H1 (cell line): ENCODE measurements around the gene BEST3. TPM values are rescaled to one million over a fixed set of nuclear protein-coding genes. Genes with fewer than 3 reads are reported as not detected.

Experiments
- CTCF ChIA-PET: fragments of 300-600 bp; sonication (Branson Sonifier 250); formaldehyde crosslinking; loops from one replicate; lab custom pipeline; 2021; ENCODE audit not compliant: partially characterized antibody; lab: Charles Lee
- POLR2A ChIA-PET: fragments of 300-600 bp; sonication (Branson Sonifier 250); formaldehyde crosslinking; loops from one replicate; lab custom pipeline; 2021; ENCODE audit warnings: inconsistent platforms; ENCODE audit not compliant: partially characterized antibody; lab: Charles Lee
- DNase-seq, 2 experiments: peaks; one replicate each; pipeline versions ENCODE4 v3.0.0 to v3.0.0-alpha.2; 2010 to 2022; ENCODE audit warnings: low spot score in 2 of 2, low read depth in 1 of 2, mixed read lengths in 1 of 2
- FAIRE-seq: peaks from 2 replicates; lab custom pipeline; 2011; peaks lifted over from hg19 to GRCh38; lab: Jason Lieb, UNC
- H2AFZ ChIP-seq: 2 replicates; pipeline ENCODE4 v1.8.1; 2012; ENCODE audit warnings: low read length, inconsistent platforms
- H2AK5ac ChIP-seq: 2 replicates; pipeline ENCODE4 v1.6.1; 2013; ENCODE audit warnings: low read depth, low read length
- H2BK120ac ChIP-seq: replicated peaks from 2 replicates; pipeline ENCODE3; 2013; ENCODE audit warnings: low read depth, low read length, inconsistent platforms
- H2BK12ac ChIP-seq: 2 replicates; pipeline ENCODE4 v1.6.1; 2013; ENCODE audit warnings: low read depth, low read length
- H2BK15ac ChIP-seq: 2 replicates; pipeline ENCODE4 v1.6.1; 2013; ENCODE audit warnings: low read length
- H2BK20ac ChIP-seq: 2 replicates; pipeline ENCODE4 v1.6.1; 2013; ENCODE audit warnings: low read length
- H2BK5ac ChIP-seq: 2 replicates; pipeline ENCODE4 v1.6.1; 2013; ENCODE audit warnings: low read depth, low read length
- H3K14ac ChIP-seq: 2 replicates; pipeline ENCODE4 v1.6.1; 2013; ENCODE audit warnings: inconsistent platforms; ENCODE audit not compliant: insufficient read length
- H3K18ac ChIP-seq: 2 replicates; pipeline ENCODE4 v1.6.1; 2013; ENCODE audit warnings: low read length; ENCODE audit errors: extremely low read depth
- H3K23ac ChIP-seq: 2 replicates; pipeline ENCODE4 v1.6.1; 2013; ENCODE audit warnings: inconsistent platforms; ENCODE audit not compliant: insufficient read length
- H3K23me2 ChIP-seq: 2 replicates; pipeline ENCODE4 v1.6.1; 2013; ENCODE audit warnings: low read depth, low read length
- H3K27ac ChIP-seq: 2 replicates; pipeline ENCODE4 v1.6.1; 2011; ENCODE audit warnings: low read depth, low read length, inconsistent platforms
- H3K27me3 ChIP-seq, 4 experiments: replicated peaks in 1 of 4; 1 replicate in 1 of 4; 2 replicates in 3 of 4; pipeline versions ENCODE4 v1.6.1 to v1.8.1; 2011 to 2013; ENCODE audit warnings: low read length in 3 of 4, mild to moderate bottlenecking in 3 of 4, inconsistent platforms in 2 of 4, mixed read lengths in 2 of 4, moderate library complexity in 1 of 4; ENCODE audit not compliant: control insufficient read depth in 3 of 4, insufficient read depth in 3 of 4; ENCODE audit errors: extremely low read depth in 1 of 4
- H3K36me3 ChIP-seq, 4 experiments: 2 replicates each; pipeline versions ENCODE4 v1.6.1 to v1.8.1; 2011 to 2013; ENCODE audit warnings: mild to moderate bottlenecking in 4 of 4, low read length in 3 of 4, moderate library complexity in 2 of 4, control low read depth in 1 of 4, inconsistent platforms in 1 of 4; ENCODE audit not compliant: insufficient read depth in 4 of 4, control insufficient read depth in 2 of 4
- H3K4ac ChIP-seq: replicated peaks from 2 replicates; pipeline ENCODE3; 2013; ENCODE audit warnings: low read length, low read depth, mixed read lengths, inconsistent platforms; ENCODE audit not compliant: insufficient read length
- H3K4me1 ChIP-seq, 4 experiments: replicated peaks in 1 of 4; 1 replicate in 1 of 4; 2 replicates in 3 of 4; pipeline versions ENCODE4 v1.6.1 to v1.8.1; 2011 to 2013; ENCODE audit warnings: low read length in 3 of 4, inconsistent platforms in 2 of 4, mixed read lengths in 1 of 4; ENCODE audit not compliant: insufficient read depth in 4 of 4, control insufficient read depth in 3 of 4
- H3K4me2 ChIP-seq, 2 experiments: 2 replicates each; pipeline versions ENCODE4 v1.6.1 to v1.8.1; 2011 to 2013; ENCODE audit warnings: low read depth in 2 of 2, low read length in 2 of 2, control low read depth in 1 of 2, inconsistent platforms in 1 of 2, mild to moderate bottlenecking in 1 of 2; ENCODE audit not compliant: insufficient read depth in 1 of 2
- H3K4me3 ChIP-seq, 4 experiments: fragments of 200-600, 300-600 bp in 1 of 4; sonication (generic), shearing (Covaris generic), sonication (Bioruptor Twin) in 1 of 4; 2 replicates each; pipeline versions ENCODE4 v1.5.1 to v1.8.1; 2011 to 2016; ENCODE audit warnings: low read length in 4 of 4, low read depth in 3 of 4, control low read depth in 2 of 4, inconsistent platforms in 2 of 4, mild to moderate bottlenecking in 2 of 4, mixed read lengths in 1 of 4, moderate library complexity in 1 of 4; ENCODE audit not compliant: insufficient read depth in 2 of 4; ENCODE audit errors: extremely low read depth in 1 of 4
- H3K56ac ChIP-seq: replicated peaks from 2 replicates; pipeline ENCODE3; 2013; ENCODE audit warnings: low read depth, mild to moderate bottlenecking, mixed read lengths, low read length, inconsistent platforms; ENCODE audit not compliant: insufficient read length
- H3K79me1 ChIP-seq: 2 replicates; pipeline ENCODE4 v1.6.1; 2013; ENCODE audit warnings: low read depth, low read length, control low read depth
- H3K79me2 ChIP-seq, 2 experiments: 2 replicates each; pipeline versions ENCODE4 v1.6.1 to v1.8.1; 2012 to 2013; ENCODE audit warnings: low read length in 2 of 2, mild to moderate bottlenecking in 2 of 2, inconsistent platforms in 1 of 2; ENCODE audit not compliant: insufficient read depth in 2 of 2, control insufficient read depth in 1 of 2
- H3K9ac ChIP-seq, 4 experiments: replicated peaks in 1 of 4; 1 replicate in 1 of 4; 2 replicates in 3 of 4; pipeline versions ENCODE4 v1.6.1 to v1.8.1; 2011 to 2013; ENCODE audit warnings: low read depth in 3 of 4, low read length in 3 of 4, control low read depth in 2 of 4, mild to moderate bottlenecking in 2 of 4, moderate library complexity in 2 of 4, inconsistent platforms in 1 of 4; ENCODE audit errors: extremely low read depth in 1 of 4
- H3K9me3 ChIP-seq, 2 experiments: 2 replicates each; pipeline versions ENCODE4 v1.6.1 to v1.8.1; 2012 to 2013; ENCODE audit warnings: mild to moderate bottlenecking in 2 of 2, moderate library complexity in 2 of 2, control low read depth in 1 of 2, inconsistent platforms in 1 of 2, low read depth in 1 of 2, low read length in 1 of 2, mixed read lengths in 1 of 2; ENCODE audit not compliant: insufficient read depth in 2 of 2
- H4K20me1 ChIP-seq, 2 experiments: replicated peaks in 1 of 2; 2 replicates each; pipeline versions ENCODE3 to v1.8.1; 2011 to 2013; ENCODE audit warnings: inconsistent platforms in 2 of 2, low read length in 2 of 2, mild to moderate bottlenecking in 1 of 2; ENCODE audit not compliant: insufficient read depth in 2 of 2, control insufficient read depth in 1 of 2
- H4K5ac ChIP-seq: 2 replicates; pipeline ENCODE4 v1.6.1; 2013; ENCODE audit warnings: low read length, low read depth, mixed read lengths, inconsistent platforms; ENCODE audit not compliant: insufficient read length
- H4K8ac ChIP-seq: 2 replicates; pipeline ENCODE4 v1.8.0; 2013; ENCODE audit warnings: mild to moderate bottlenecking, moderate library complexity, low read length, inconsistent platforms; ENCODE audit not compliant: insufficient read depth; ENCODE audit errors: extremely low read depth
- H4K91ac ChIP-seq: replicated peaks from 2 replicates; pipeline ENCODE3; 2013; ENCODE audit warnings: low read length, mixed read lengths, inconsistent platforms; ENCODE audit not compliant: insufficient read length
- ATF2 ChIP-seq: IDR thresholded peaks from 2 replicates; pipeline ENCODE4 v1.6.1; 2012; ENCODE audit warnings: low read length, inconsistent platforms
- BCL11A ChIP-seq, 2 experiments: IDR thresholded peaks; one replicate each; pipeline ENCODE4 v1.6.1; 2011; ENCODE audit warnings: low read depth in 2 of 2, low read length in 2 of 2, mild to moderate bottlenecking in 2 of 2
- EP300 ChIP-seq, 2 experiments: IDR thresholded peaks; 1 replicate in 1 of 2; 2 replicates in 1 of 2; pipeline ENCODE4 v1.6.1; 2011 to 2012; ENCODE audit warnings: low read depth in 2 of 2, low read length in 2 of 2, mild to moderate bottlenecking in 2 of 2, borderline replicate concordance in 1 of 2, inconsistent platforms in 1 of 2, moderate library complexity in 1 of 2
- GTF2F1 ChIP-seq: IDR thresholded peaks from 2 replicates; pipeline ENCODE4 v1.6.1; 2012; ENCODE audit warnings: low read depth, low read length, improper control_type of control experiment, borderline replicate concordance
- JUN ChIP-seq: IDR thresholded peaks from 2 replicates; pipeline ENCODE4 v1.6.1; 2011; ENCODE audit warnings: low read depth, mild to moderate bottlenecking, improper control_type of control experiment, low read length
- NANOG ChIP-seq: IDR thresholded peaks from 2 replicates; pipeline ENCODE4 v1.6.1; 2011; ENCODE audit warnings: low read length, low read depth, mild to moderate bottlenecking, inconsistent platforms; ENCODE audit not compliant: insufficient read depth, poor library complexity, severe bottlenecking
- NRF1 ChIP-seq: IDR thresholded peaks from 2 replicates; pipeline ENCODE4 v1.6.1; 2011; ENCODE audit warnings: mild to moderate bottlenecking, low read depth, low read length, improper control_type of control experiment
- PHF8 ChIP-seq: fragments of 200-600 bp; sonication (generic); conservative IDR thresholded peaks from 2 replicates; pipeline ENCODE4 v1.7.1; 2012; ENCODE audit warnings: low read depth, mild to moderate bottlenecking, inconsistent platforms, low read length, moderate library complexity
- RBBP5 ChIP-seq: IDR thresholded peaks from 2 replicates; pipeline ENCODE4 v1.7.1; 2012; ENCODE audit warnings: low read depth, mild to moderate bottlenecking, inconsistent platforms, low read length, moderate library complexity, borderline replicate concordance
- SIN3A ChIP-seq, 2 experiments: IDR thresholded peaks in 1 of 2; conservative IDR thresholded peaks in 1 of 2; 2 replicates each; pipeline ENCODE4 v1.6.1; 2011 to 2012; ENCODE audit warnings: low read length in 2 of 2, improper control_type of control experiment in 1 of 2, low read depth in 1 of 2, mild to moderate bottlenecking in 1 of 2
- SIRT6 ChIP-seq: IDR thresholded peaks from one replicate; pipeline ENCODE4 v1.7.1; 2012; ENCODE audit warnings: low read length, inconsistent platforms
- TAF1 ChIP-seq: IDR thresholded peaks from 2 replicates; pipeline ENCODE4 v1.6.1; 2011; ENCODE audit warnings: mild to moderate bottlenecking, low read depth, low read length
- WGBS, 2 experiments: shearing (Covaris generic) in 1 of 2; methylation state at CpG; one replicate each; pipeline versions ENCODE4 v1.1.6 to v1.1.7; 2013 to 2015; ENCODE audit warnings: low lambda C conversion rate in 2 of 2, mixed read lengths in 2 of 2, inconsistent platforms in 1 of 2, low coverage in 1 of 2, missing lambda C conversion rate in 1 of 2; ENCODE audit not compliant: insufficient replicate concordance in 2 of 2, insufficient coverage in 1 of 2, insufficient read length in 1 of 2; ENCODE audit errors: extremely low coverage in 1 of 2, missing lambda C conversion rate in 1 of 2; 5-methylcytosine and 5-hydroxymethylcytosine counted together
- polyA plus RNA-seq, 7 experiments: library from polyadenylated mRNA; depleted of rRNA in 3 of 7; stranded (reverse) in 5 of 7; unstranded in 2 of 7; fragments of >200 nt in 5 of 7; fragments of 200-250 nt in 2 of 7; gene quantifications; 1 replicate in 5 of 7; 2 replicates in 1 of 7; 4 replicates in 1 of 7; pipeline versions ENCODE4 v1.2.1 to v1.2.3, GENCODE V29; 2011 to 2013; ENCODE audit warnings: missing spikeins in 2 of 7, mixed read lengths in 2 of 7
- total RNA-seq: library from RNA; stranded (reverse); fragmentation: NEBNext Ultra II Directional; extraction: Animal tissue kit (Norgen Biotek cat#: 25700); gene quantifications from 2 replicates; pipeline ENCODE4 v1.2.1, GENCODE V29; 2021

The BEST3 gene
- total and polyA plus RNA-seq, 2 of the 8 experiments (the other 6 are each of a cell fraction or from before 2014, with no cell fraction given) = 0.17 TPM; not detected in 1

DNA sequence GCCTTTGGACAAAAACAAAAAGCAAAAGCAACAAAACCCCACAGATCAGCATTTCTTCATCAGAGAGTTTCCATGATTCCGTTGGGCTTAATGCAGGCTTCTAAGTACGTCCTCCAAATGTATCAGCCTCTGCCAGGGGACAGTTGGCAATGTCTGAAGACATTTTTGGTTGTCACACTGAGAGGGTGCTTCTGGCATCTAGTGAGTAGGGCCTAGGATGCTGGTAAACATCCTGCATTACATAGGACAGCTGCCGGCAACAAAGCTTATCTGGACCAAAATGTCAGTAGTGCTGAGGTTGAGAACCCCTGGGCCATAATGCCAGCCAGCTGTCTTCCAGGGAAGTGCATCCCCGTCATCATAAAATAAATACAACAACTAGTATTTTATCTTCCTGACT, 79.0 kb downstream of the BEST3 start:
- no peak overlapping the region for H2AFZ ChIP-seq
- no peak overlapping the region for H2BK120ac ChIP-seq
- H3K14ac ChIP-seq = no peak overlapping the region
- FAIRE-seq (no peak), DNase-seq (no peak)
- H2BK20ac ChIP-seq = no peak overlapping the region
- H4K91ac ChIP-seq = no peak overlapping the region
- no peak overlapping the region for H3K4me2 ChIP-seq
- H3K9me3 ChIP-seq = no peaks in the 10 kb centered on the region
- no peaks in the 10 kb centered on the region for H3K79me2 ChIP-seq
- no peak overlapping the region for H2BK5ac ChIP-seq
- no peak overlapping the region for H2AK5ac ChIP-seq
- no peak overlapping the region for H3K18ac ChIP-seq
- H3K27ac ChIP-seq = no peak overlapping the region
- H3K56ac ChIP-seq = no peak overlapping the region
- no peak overlapping the region for H4K8ac ChIP-seq
- no peak overlapping the region for H3K4me3 ChIP-seq
- no peak overlapping the region for H3K9ac ChIP-seq
- H4K5ac ChIP-seq = no peak overlapping the region
- H3K23me2 ChIP-seq = no peaks in the 10 kb centered on the region
- no peak overlapping the region for H2BK12ac ChIP-seq
- no peaks in the 10 kb centered on the region for H3K4me1 ChIP-seq
- ChIA-PET POLR2A (no interaction called here), CTCF (interaction anchor here (2.9 to 7.1 kb wide), 2 partner anchors 10 to 19 kb away, joined by 16 to 67 read pairs; no protein-coding TSS in a partner anchor)
- no peaks in the 10 kb centered on the region for H3K79me1 ChIP-seq
- no peak overlapping the region for H3K4ac ChIP-seq
- no peak overlapping the region for H2BK15ac ChIP-seq
- no peaks in the 10 kb centered on the region for H4K20me1 ChIP-seq
- no peaks in the 10 kb centered on the region; a peak in 1 of 7 replicates for H3K27me3 ChIP-seq
- H3K36me3 ChIP-seq = no peaks in the 10 kb centered on the region
- H3K23ac ChIP-seq = no peak overlapping the region
- WGBS, 2 experiments = 94% methylated on average over 4 of the region's 4 CpGs; no CpG with 5 or more reads in 1 of the 2 experiments
- TF ChIP-seq SIN3A (conservative IDR thresholded peaks at IDR 0.05 in 1 of 2, IDR thresholded peaks at IDR 0.05 in 1 of 2; ENCODE audit: low read depth in 1 of 2, low read length in 2 of 2) (no peak), EP300 (IDR thresholded peaks at IDR 0.05; ENCODE audit: borderline replicate concordance in 1 of 2, low read depth in 2 of 2, low read length in 2 of 2) (no peak), SIRT6 (no peak), NANOG (no peak), RBBP5 (no peak), NRF1 (no peak), PHF8 (no peak), JUN (no peak), BCL11A (IDR thresholded peaks at IDR 0.05; ENCODE audit: low read depth in 2 of 2, low read length in 2 of 2) (no peak), TAF1 (no peak), GTF2F1 (no peak), ATF2 (no peak)
